HCT116 (cell line): ENCODE measurements around the gene IFITM10. TPM values are rescaled to one million over a fixed set of nuclear protein-coding genes. Genes with fewer than 3 reads are reported as not detected.

Experiments
- ATAC-seq: fragments of 200-7000 bp; cut with Tn5 transposase; 2 replicates; pipeline ENCODE4 v1.9.1; 2020; ENCODE audit warnings: mild to moderate bottlenecking, moderate library complexity
- BruUV-seq: library from RNA; stranded (reverse); fragments of 400-500 nt; replicated peaks from 2 replicates; lab custom pipeline; 2021; lab: Mats Ljungman, UMichigan
- CTCF ChIA-PET: fragments of 300-600 bp; sonication (Branson Sonifier 250); formaldehyde crosslinking; loops from one replicate; lab custom pipeline; 2021; ENCODE audit warnings: antibody characterized with exemption; lab: Charles Lee
- POLR2A ChIA-PET: fragments of 300-600, 350-600 bp; sonication (Branson Sonifier 250); formaldehyde crosslinking; loops from one replicate; lab custom pipeline; 2021; ENCODE audit warnings: antibody characterized with exemption; lab: Charles Lee
- RAD21 ChIA-PET, 2 experiments: fragments of 300-600 bp; sonication (Branson Sonifier 250); formaldehyde crosslinking; loops; one replicate each; lab custom pipeline; 2023; ENCODE audit warnings: low total read pairs in 2 of 2; ENCODE audit not compliant: uncharacterized antibody in 2 of 2, unreplicated experiment in 2 of 2, low non-redundant PET in 1 of 2; lab: Charles Lee
- DNase-seq: peaks from one replicate; pipeline ENCODE4 v3.0.0-alpha.2; 2010; ENCODE audit warnings: low read depth, low spot score
- H2AFZ ChIP-seq: fragments of 200-600 bp; shearing (Covaris generic), sonication (generic); 2 replicates; pipeline ENCODE4 v1.6.1; 2017; ENCODE audit warnings: low read depth, mixed run types, mixed read lengths, antibody characterized with exemption, low read length; ENCODE audit not compliant: poor library complexity, severe bottlenecking
- H3K27ac ChIP-seq: 2 replicates; pipeline ENCODE4 v1.5.1; 2012; ENCODE audit warnings: low read depth, low read length
- H3K27me3 ChIP-seq: fragments of 200-600 bp; sonication (generic); 2 replicates; pipeline ENCODE4 v1.6.1; 2016; ENCODE audit warnings: mixed run types, low read length, mixed read lengths; ENCODE audit not compliant: insufficient read depth
- H3K36me3 ChIP-seq, 2 experiments: fragments of 200-500 bp in 1 of 2; fragments of 200-600 bp in 1 of 2; sonication (Bioruptor generic) in 1 of 2; sonication (generic) in 1 of 2; 2 replicates each; pipeline versions ENCODE4 v1.5.1 to v1.6.1; 2014 to 2016; ENCODE audit warnings: low read length in 2 of 2, inconsistent platforms in 1 of 2, mixed read lengths in 1 of 2, mixed run types in 1 of 2; ENCODE audit not compliant: insufficient read depth in 2 of 2, control insufficient read depth in 1 of 2
- H3K4me1 ChIP-seq, 2 experiments: fragments of 200-600 bp in 1 of 2; sonication (generic) in 1 of 2; 2 replicates each; pipeline versions ENCODE4 v1.5.1 to v1.6.1; 2012 to 2017; ENCODE audit warnings: low read length in 2 of 2, inconsistent platforms in 1 of 2, mild to moderate bottlenecking in 1 of 2, mixed read lengths in 1 of 2, mixed run types in 1 of 2, moderate library complexity in 1 of 2; ENCODE audit not compliant: insufficient read depth in 2 of 2, control insufficient read depth in 1 of 2
- H3K4me2 ChIP-seq: fragments of 200-600 bp; sonication (generic); 2 replicates; pipeline ENCODE4 v1.6.1; 2017; ENCODE audit warnings: mixed run types, low read length, mixed read lengths
- H3K4me3 ChIP-seq, 2 experiments: fragments of 200-600 bp in 1 of 2; sonication (generic) in 1 of 2; replicated peaks in 1 of 2; 2 replicates each; pipeline ENCODE4 v1.5.1; 2011 to 2016; ENCODE audit warnings: low read length in 2 of 2, control low read depth in 1 of 2, low read depth in 1 of 2, mild to moderate bottlenecking in 1 of 2, mixed read lengths in 1 of 2, mixed run types in 1 of 2
- H3K79me2 ChIP-seq: fragments of 200-600 bp; sonication (generic); 2 replicates; pipeline ENCODE4 v1.6.1; 2017; ENCODE audit warnings: mild to moderate bottlenecking, mixed run types, low read length, moderate library complexity, mixed read lengths; ENCODE audit not compliant: insufficient read depth
- H3K9ac ChIP-seq: fragments of 200-600 bp; sonication (generic); 2 replicates; pipeline ENCODE4 v1.6.1; 2016; ENCODE audit warnings: low read length, mixed read lengths
- H3K9me2 ChIP-seq: fragments of 200-600 bp; sonication (generic), shearing (Covaris generic); 2 replicates; pipeline ENCODE4 v1.6.1; 2017; ENCODE audit warnings: mixed run types, mild to moderate bottlenecking, moderate library complexity; ENCODE audit not compliant: insufficient read depth
- H3K9me3 ChIP-seq, 2 experiments: fragments of 200-500 bp in 1 of 2; fragments of 200-600 bp in 1 of 2; sonication (Bioruptor generic) in 1 of 2; sonication (generic) in 1 of 2; 2 replicates each; pipeline ENCODE4 v1.6.1; 2014 to 2017; ENCODE audit warnings: low read length in 2 of 2, mixed read lengths in 2 of 2, inconsistent platforms in 1 of 2, low read depth in 1 of 2, mild to moderate bottlenecking in 1 of 2, mixed run types in 1 of 2, moderate library complexity in 1 of 2; ENCODE audit not compliant: control insufficient read depth in 1 of 2, insufficient read depth in 1 of 2
- H4K20me1 ChIP-seq: fragments of 200-600 bp; sonication (generic), shearing (Covaris generic); 2 replicates; pipeline ENCODE4 v1.6.1; 2017; ENCODE audit warnings: mixed run types, mild to moderate bottlenecking, moderate library complexity; ENCODE audit not compliant: insufficient read depth
- CBX3 ChIP-seq: IDR thresholded peaks from 2 replicates; pipeline ENCODE4 v1.6.1; 2012; ENCODE audit warnings: low read depth
- EGR1 ChIP-seq: IDR thresholded peaks from 2 replicates; pipeline ENCODE4 v1.6.1; 2012; ENCODE audit warnings: low read depth
- EZH2phosphoT487 ChIP-seq: fragments of 200-600 bp; IDR thresholded peaks from 2 replicates; pipeline ENCODE4 v1.6.1; 2018; ENCODE audit warnings: antibody characterized with exemption, borderline replicate concordance
- JUND ChIP-seq: IDR thresholded peaks from 2 replicates; pipeline ENCODE4 v1.6.1; 2012
- MAX ChIP-seq: IDR thresholded peaks from 2 replicates; pipeline ENCODE4 v1.6.1; 2012
- POLR2AphosphoS5 ChIP-seq: IDR thresholded peaks from 2 replicates; pipeline ENCODE4 v1.6.1; 2011; ENCODE audit warnings: mild to moderate bottlenecking, low read depth, low read length, moderate library complexity
- RAD21 ChIP-seq: IDR thresholded peaks from 2 replicates; pipeline ENCODE4 v1.6.1; 2012; ENCODE audit warnings: low read depth, mild to moderate bottlenecking
- SIN3A ChIP-seq: IDR thresholded peaks from 2 replicates; pipeline ENCODE4 v1.6.1; 2012; ENCODE audit warnings: low read depth
- SRF ChIP-seq: IDR thresholded peaks from 2 replicates; pipeline ENCODE4 v1.6.1; 2012; ENCODE audit warnings: low read depth
- TCF7L2 ChIP-seq: IDR thresholded peaks from 2 replicates; pipeline ENCODE4 v1.7.0; 2011; ENCODE audit warnings: borderline replicate concordance, inconsistent platforms; ENCODE audit not compliant: insufficient read depth, insufficient read length; ENCODE audit errors: extremely low read depth
- ZFX ChIP-seq: fragments of 450-650 bp; IDR thresholded peaks from 2 replicates; pipeline ENCODE4 v1.6.1; 2017
- ZNF274 ChIP-seq: fragments of 200-500 bp; sonication (Bioruptor generic); IDR thresholded peaks from 2 replicates; pipeline ENCODE4 v1.6.1; 2014; ENCODE audit warnings: mild to moderate bottlenecking, low read depth, low read length, inconsistent platforms
- intact Hi-C: fragments of 100-400 bp; cut with micrococcal nuclease; formaldehyde crosslinking; loops from 2 replicates; pipeline ENCODE4 v1.10.0; 2022
- total RNA-seq: library from RNA; stranded (reverse); gene quantifications from one replicate; pipeline ENCODE4 v1.2.1, GENCODE V29; 2021; ENCODE audit not compliant: unreplicated experiment
- TF ChIP-seq, protein P1 (sequence below): IDR thresholded peaks from 2 replicates; pipeline ENCODE4 v1.6.1; 2012; ENCODE audit warnings: low read depth

The IFITM10 gene
- total RNA-seq, 1 experiment from 2014 or later: 1.9 TPM

DNA sequence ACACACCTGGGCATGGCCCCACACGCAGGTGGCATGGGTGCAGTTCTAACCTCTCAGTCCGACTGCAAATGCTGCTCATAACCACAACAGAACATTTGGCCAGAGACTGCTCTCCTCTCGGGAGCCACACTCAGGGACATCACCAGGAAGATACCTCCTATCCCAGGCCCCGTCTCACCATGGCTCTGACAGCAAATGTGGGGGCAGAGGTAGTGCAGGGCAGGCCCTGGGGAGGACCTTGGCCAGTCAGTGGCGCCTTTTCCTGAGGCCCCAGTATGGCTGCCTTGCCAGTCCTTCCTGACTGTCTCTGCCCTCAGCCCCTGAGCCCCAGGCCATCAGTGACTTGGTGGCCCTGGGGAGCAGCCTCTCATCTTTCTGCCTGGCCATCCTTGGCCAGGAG lies 50.6 kb downstream of the IFITM10 start:
- Histone ChIP-seq H3K9me2 (no peaks in the 10 kb centered on the region), H3K27ac (no peak overlapping the region), H3K27me3 (no peaks in the 10 kb centered on the region), H3K4me2 (no peak overlapping the region), H3K4me3 (no peak overlapping the region), H4K20me1 (no peaks in the 10 kb centered on the region), H2AFZ (no peak overlapping the region), H3K9ac (no peak overlapping the region), H3K36me3 (no peaks in the 10 kb centered on the region), H3K79me2 (no peaks in the 10 kb centered on the region), H3K4me1 (no peaks in the 10 kb centered on the region), H3K9me3 (no peaks in the 10 kb centered on the region)
- TF ChIP-seq, protein P1, sequence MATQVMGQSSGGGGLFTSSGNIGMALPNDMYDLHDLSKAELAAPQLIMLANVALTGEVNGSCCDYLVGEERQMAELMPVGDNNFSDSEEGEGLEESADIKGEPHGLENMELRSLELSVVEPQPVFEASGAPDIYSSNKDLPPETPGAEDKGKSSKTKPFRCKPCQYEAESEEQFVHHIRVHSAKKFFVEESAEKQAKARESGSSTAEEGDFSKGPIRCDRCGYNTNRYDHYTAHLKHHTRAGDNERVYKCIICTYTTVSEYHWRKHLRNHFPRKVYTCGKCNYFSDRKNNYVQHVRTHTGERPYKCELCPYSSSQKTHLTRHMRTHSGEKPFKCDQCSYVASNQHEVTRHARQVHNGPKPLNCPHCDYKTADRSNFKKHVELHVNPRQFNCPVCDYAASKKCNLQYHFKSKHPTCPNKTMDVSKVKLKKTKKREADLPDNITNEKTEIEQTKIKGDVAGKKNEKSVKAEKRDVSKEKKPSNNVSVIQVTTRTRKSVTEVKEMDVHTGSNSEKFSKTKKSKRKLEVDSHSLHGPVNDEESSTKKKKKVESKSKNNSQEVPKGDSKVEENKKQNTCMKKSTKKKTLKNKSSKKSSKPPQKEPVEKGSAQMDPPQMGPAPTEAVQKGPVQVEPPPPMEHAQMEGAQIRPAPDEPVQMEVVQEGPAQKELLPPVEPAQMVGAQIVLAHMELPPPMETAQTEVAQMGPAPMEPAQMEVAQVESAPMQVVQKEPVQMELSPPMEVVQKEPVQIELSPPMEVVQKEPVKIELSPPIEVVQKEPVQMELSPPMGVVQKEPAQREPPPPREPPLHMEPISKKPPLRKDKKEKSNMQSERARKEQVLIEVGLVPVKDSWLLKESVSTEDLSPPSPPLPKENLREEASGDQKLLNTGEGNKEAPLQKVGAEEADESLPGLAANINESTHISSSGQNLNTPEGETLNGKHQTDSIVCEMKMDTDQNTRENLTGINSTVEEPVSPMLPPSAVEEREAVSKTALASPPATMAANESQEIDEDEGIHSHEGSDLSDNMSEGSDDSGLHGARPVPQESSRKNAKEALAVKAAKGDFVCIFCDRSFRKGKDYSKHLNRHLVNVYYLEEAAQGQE: no peak
- intact Hi-C loops: no loop called here
- BruUV-seq: no TSS peak
- ATAC-seq: no peak
- DNase-seq: no peak
- ChIA-PET CTCF (no interaction called here), RAD21 (no interaction called here), POLR2A (no interaction called here)

DNA sequence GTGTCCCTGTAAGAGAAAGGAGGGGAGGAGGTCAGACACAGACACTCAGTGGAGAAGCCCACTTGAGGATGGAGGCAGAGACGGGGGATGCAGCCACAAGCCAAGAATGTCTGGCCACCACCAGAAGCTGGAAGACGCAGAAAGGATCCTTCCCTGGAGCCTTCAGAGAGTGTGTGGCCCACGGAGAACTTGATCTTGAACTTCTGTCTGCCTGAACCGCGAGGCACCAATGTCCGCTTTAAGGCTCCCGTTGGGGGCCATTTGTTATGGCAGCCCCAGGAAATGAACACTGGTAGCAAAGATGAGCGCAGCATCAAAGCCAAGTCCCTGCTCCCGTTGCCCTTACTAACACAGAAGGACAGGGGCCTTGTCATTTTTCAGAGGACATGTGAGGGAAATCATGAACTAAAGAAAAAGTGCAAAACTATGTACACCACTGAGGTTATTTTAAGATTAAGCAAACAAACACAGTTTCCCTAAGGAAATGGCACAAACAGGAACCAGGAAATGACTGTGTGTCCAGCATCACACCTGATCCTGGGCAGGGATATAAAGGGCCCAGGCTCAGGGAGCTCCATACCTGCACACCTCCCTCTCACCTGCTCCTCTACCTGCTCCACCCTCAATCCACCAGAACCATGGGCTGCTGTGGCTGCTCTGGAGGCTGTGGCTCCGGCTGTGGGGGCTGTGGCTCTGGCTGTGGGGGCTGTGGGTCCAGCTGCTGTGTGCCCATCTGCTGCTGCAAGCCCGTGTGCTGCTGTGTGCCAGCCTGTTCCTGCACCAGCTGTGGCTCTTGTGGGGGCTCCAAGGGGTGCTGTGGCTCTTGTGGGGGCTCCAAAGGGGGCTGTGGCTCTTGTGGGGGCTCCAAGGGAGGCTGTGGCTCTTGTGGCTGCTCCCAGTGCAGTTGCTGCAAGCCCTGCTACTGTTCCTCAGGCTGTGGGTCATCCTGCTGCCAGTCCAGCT lies 53.5 kb downstream of the IFITM10 start, which contains the start of gene KRTAP5-6:
KRTAP5-6 (plus strand) TSS at position 588 of the 963 bp plus-strand sequence; CDS start at position 639, 51 bp downstream.
- CTCF ChIA-PET: interaction anchor here (0.8 to 1.0 kb wide), 2 partner anchors 138 to 455 kb away, joined by 3 to 4 read pairs; partner anchors contain the start of gene SYT8
- no TSS peak for BruUV-seq
- TF ChIP-seq SRF (no peak), SIN3A (no peak), EZH2phosphoT487 (no peak), CBX3 (no peak), ZFX (no peak), JUND (no peak), RAD21 (no peak), TCF7L2 (no peak), ZNF274 (no peak), POLR2AphosphoS5 (no peak), MAX (no peak), EGR1 (no peak)

More for the DNA sequence above, 53.5 kb downstream of the IFITM10 start, which contains the start of gene KRTAP5-6:
- no peaks in the 10 kb centered on the region for H3K9me3 ChIP-seq
- intact Hi-C loops: no loop called here
- no peak within 1 kb of the TSS for H2AFZ ChIP-seq
- H3K79me2 ChIP-seq: no peaks in the 10 kb centered on the region
- ATAC-seq (no peak), DNase-seq (no peak)
- RAD21 ChIA-PET: interaction anchor here in 1 of 2 experiments (0.5 kb wide), 1 partner anchor 136 kb away, joined by 4 read pairs; no protein-coding TSS in a partner anchor
- H3K4me3 ChIP-seq: no peak within 1 kb of the TSS
- no peaks in the 10 kb centered on the region for H3K36me3 ChIP-seq
- POLR2A ChIA-PET: no interaction called here
- H4K20me1 ChIP-seq: no peaks in the 10 kb centered on the region
- H3K27ac ChIP-seq: no peak within 1 kb of the TSS
- H3K4me2 ChIP-seq: no peak within 1 kb of the TSS
- no peak within 1 kb of the TSS for H3K9ac ChIP-seq
- peaks cover 0 to 12% of the 10 kb centered on the region in 2 experiments; a peak in 2 of 4 replicates for H3K4me1 ChIP-seq
- H3K9me2 ChIP-seq: no peaks in the 10 kb centered on the region
- H3K27me3 ChIP-seq: no peaks in the 10 kb centered on the region
